Upper lobe of left lung (tissue), 6 donors: ENCODE results near the gene KCNN1. TPM values are rescaled to one million over a fixed set of nuclear protein-coding genes. Genes with fewer than 3 reads are reported as not detected.

ENCODE experiments used
- ATAC-seq, 2 donors: fragments of 200-7000 bp; cut with Tn5 transposase; one replicate each; pipeline ENCODE4 v1.9.1; 2022; ENCODE audit warnings: mild to moderate bottlenecking in 2 of 2, moderate library complexity in 2 of 2; ENCODE audit not compliant: low FRiP score in 2 of 2
- DNase-seq, 2 donors: peaks; one replicate each; pipeline ENCODE4 v3.0.0-alpha.2; 2019 to 2020
- H3K27ac ChIP-seq, 4 donors: fragments of 200-600 bp; sonication (generic); one replicate each; pipeline ENCODE4 v1.5.1; 2016 to 2019
- H3K27me3 ChIP-seq, 4 donors: fragments of 200-600 bp; sonication (generic); one replicate each; pipeline ENCODE4 v1.5.1; 2017 to 2019
- H3K36me3 ChIP-seq, 4 donors: fragments of 200-600 bp; sonication (generic); one replicate each; pipeline ENCODE4 v1.5.1; 2016 to 2019
- H3K4me1 ChIP-seq, 4 donors: fragments of 200-600 bp; sonication (generic); one replicate each; pipeline ENCODE4 v1.5.1; 2018 to 2019
- H3K4me3 ChIP-seq, 4 donors: fragments of 200-600 bp; sonication (generic); one replicate each; pipeline ENCODE4 v1.5.1; 2017 to 2019; ENCODE audit warnings: mild to moderate bottlenecking in 2 of 4, moderate library complexity in 1 of 4
- H3K9me3 ChIP-seq, 4 donors: fragments of 200-600 bp; sonication (generic); one replicate each; pipeline ENCODE4 v1.5.1; 2018 to 2019
- EP300 ChIP-seq, 4 donors: sonication (generic); formaldehyde crosslinking; IDR thresholded peaks; one replicate each; pipeline ENCODE4 v1.5.1; 2017; ENCODE audit warnings: antibody characterized with exemption in 4 of 4, control low read depth in 2 of 4
- POLR2A ChIP-seq, 4 donors: fragments of 450-650 bp; IDR thresholded peaks; one replicate each; pipeline ENCODE4 v1.5.1; 2016 to 2017; ENCODE audit warnings: antibody characterized with exemption in 4 of 4, mild to moderate bottlenecking in 2 of 4
- POLR2AphosphoS5 ChIP-seq, 2 donors: sonication (generic); formaldehyde crosslinking; IDR thresholded peaks; one replicate each; pipeline ENCODE4 v1.5.1; 2017; ENCODE audit warnings: antibody characterized with exemption in 2 of 2
- WGBS, 2 donors: methylation state at CpG; one replicate each; pipeline ENCODE4 v1.1.5; 2017 to 2018; 5-methylcytosine and 5-hydroxymethylcytosine counted together
- total RNA-seq, 6 donors: library from RNA; depleted of rRNA in 4 of 6; stranded (reverse); fragments of >200 nt in 4 of 6; gene quantifications; one replicate each; pipeline versions ENCODE4 v1.1.0 to v1.2.1, GENCODE V29; 2016 to 2021
- TF ChIP-seq, protein P1 (sequence below), 6 experiments: fragments of 450-650 bp in 4 of 6; fragments of 200-600 bp in 2 of 6; sonication (generic) in 2 of 6; IDR thresholded peaks; one replicate each; pipeline ENCODE4 v1.5.1; 2016 to 2019; ENCODE audit warnings: antibody characterized with exemption in 6 of 6
- donor health status: DM: no; HTN: no; CAD: no; lungs with moderate emphysema.
- donor health status: DM: no; HTN: yes; CAD: no; lungs with severe emphysema.

KCNN1 gene
- total RNA-seq, 6 donors from 2014 or later: 0.34 to 0.37 TPM; not detected in 4

DNA sequence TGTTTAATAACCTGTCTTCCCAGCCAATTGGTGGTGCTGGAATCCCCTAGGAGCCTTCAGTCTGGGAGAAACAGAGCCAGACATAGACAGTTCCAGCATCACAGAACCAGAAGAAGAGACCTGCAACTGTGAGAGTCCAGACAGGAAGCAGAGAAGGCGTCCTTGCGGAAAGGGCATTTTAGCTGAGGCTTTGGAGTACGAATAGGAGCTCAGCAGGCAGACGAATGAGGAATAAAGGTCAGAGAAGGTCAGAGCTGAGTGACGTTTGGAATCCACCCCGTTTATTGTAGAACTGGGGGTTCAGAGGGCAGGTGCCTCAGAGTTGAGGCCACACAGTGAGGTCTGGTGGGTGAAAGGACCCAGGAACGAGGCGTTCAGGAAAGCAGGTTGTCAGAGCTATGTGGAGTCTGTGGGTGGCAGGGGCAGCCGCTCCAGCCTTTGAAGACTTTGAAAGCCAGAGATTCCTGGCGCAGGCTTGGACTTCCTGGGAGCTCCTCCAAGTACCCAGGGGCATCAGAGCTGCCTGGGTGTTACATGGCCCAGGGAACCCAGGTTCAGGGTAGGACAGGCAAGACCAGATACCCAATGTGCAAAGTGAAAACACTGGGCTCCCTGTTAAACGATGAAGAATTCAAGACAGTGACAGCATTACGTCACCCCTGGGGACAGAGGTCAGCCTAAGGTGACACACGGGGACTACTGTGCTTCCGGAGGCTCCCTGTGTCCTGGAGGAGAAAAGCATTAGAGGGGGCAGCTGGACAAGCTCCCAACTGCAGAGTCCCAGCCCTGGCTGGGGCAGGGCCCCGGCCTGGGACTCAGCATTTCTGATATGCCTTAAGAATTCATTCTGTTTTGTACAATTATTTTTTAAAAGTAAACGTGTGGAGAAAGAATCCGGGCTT is 46.6 kb downstream of the KCNN1 start:
- H3K4me3 ChIP-seq: peak overlapping the region in 3 of 4 donors; percentile 10 to 66 (median 58)
- H3K27ac ChIP-seq: peak overlapping the region; percentile 57 to 96 (median 92)
- no peak for ATAC-seq
- DNase-seq: no peak
- TF ChIP-seq POLR2AphosphoS5 (IDR thresholded peaks at IDR 0.05) (peak in 1 of 2 donors; percentile 15), EP300 (IDR thresholded peaks at IDR 0.05) (no peak), POLR2A (IDR thresholded peaks at IDR 0.05) (peak in 1 of 4 donors; percentile 8)
- TF ChIP-seq, protein P1, sequence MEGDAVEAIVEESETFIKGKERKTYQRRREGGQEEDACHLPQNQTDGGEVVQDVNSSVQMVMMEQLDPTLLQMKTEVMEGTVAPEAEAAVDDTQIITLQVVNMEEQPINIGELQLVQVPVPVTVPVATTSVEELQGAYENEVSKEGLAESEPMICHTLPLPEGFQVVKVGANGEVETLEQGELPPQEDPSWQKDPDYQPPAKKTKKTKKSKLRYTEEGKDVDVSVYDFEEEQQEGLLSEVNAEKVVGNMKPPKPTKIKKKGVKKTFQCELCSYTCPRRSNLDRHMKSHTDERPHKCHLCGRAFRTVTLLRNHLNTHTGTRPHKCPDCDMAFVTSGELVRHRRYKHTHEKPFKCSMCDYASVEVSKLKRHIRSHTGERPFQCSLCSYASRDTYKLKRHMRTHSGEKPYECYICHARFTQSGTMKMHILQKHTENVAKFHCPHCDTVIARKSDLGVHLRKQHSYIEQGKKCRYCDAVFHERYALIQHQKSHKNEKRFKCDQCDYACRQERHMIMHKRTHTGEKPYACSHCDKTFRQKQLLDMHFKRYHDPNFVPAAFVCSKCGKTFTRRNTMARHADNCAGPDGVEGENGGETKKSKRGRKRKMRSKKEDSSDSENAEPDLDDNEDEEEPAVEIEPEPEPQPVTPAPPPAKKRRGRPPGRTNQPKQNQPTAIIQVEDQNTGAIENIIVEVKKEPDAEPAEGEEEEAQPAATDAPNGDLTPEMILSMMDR (IDR thresholded peaks at IDR 0.05): no peak
- H3K4me1 ChIP-seq: peaks cover 53 to 77% (median 57%) of the 10 kb centered on the region in 4 donors
- H3K27me3 ChIP-seq: no peaks in the 10 kb centered on the region
- 76% methylated on average over 16 to 17 of the region's 17 CpGs for WGBS, 2 donors
- H3K36me3 ChIP-seq: peaks cover 33 to 73% (median 59%) of the 10 kb centered on the region in 4 donors
- H3K9me3 ChIP-seq: no peaks in the 10 kb centered on the region

DNA sequence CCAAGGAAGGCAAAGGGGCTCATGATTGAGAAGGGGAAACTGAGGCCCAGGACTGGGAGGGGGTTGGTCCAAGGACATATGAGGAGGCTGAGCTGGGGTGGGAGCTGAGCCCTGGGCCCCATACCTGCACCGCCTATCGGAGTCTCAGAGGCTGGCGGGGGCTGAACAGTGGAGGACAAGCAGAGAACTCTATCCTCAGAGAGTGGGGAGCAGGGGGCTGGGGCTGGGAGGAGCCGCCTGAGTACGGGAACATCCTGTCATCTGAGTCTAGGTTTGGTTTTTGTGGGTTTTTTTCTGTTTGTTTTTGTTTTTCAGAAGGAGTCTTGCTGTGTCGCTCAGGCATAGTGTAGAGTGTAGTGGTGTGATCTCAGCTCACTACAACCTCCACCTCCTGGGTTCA is 47.3 kb downstream of the KCNN1 start:
- H3K36me3 ChIP-seq: peaks cover 33 to 66% (median 54%) of the 10 kb centered on the region in 4 donors
- peaks cover 56 to 79% (median 62%) of the 10 kb centered on the region in 4 donors for H3K4me1 ChIP-seq
- WGBS, 2 donors: 82 to 89% methylated on average over 6 of the region's 6 CpGs
- H3K4me3 ChIP-seq: peak overlapping the region in 2 of 4 donors; percentile 58 to 66
- no peaks in the 10 kb centered on the region for H3K9me3 ChIP-seq
- DNase-seq (no peak), ATAC-seq (no peak)
- TF ChIP-seq, protein P1 (IDR thresholded peaks at IDR 0.05): no peak
- peak in 1 of 4 donors; percentile 4 for TF ChIP-seq POLR2A (IDR thresholded peaks at IDR 0.05)
- H3K27ac ChIP-seq: peak overlapping the region; percentile 57 to 96 (median 92)
- H3K27me3 ChIP-seq: no peaks in the 10 kb centered on the region

- ATAC-seq (no peak), DNase-seq (no peak)
- peaks cover 17 to 44% (median 32%) of the 10 kb centered on the region in 4 donors for H3K36me3 ChIP-seq
- peaks cover 76 to 87% (median 80%) of the 10 kb centered on the region in 4 donors for H3K4me1 ChIP-seq
- WGBS, 2 donors: 76 to 82% methylated on average over 14 of the region's 14 CpGs
- TF ChIP-seq EP300 (IDR thresholded peaks at IDR 0.05): no peak
- TF ChIP-seq POLR2AphosphoS5 (IDR thresholded peaks at IDR 0.05): no peak
- TF ChIP-seq, protein P1 (IDR thresholded peaks at IDR 0.05): no peak
- no peak for TF ChIP-seq POLR2A (IDR thresholded peaks at IDR 0.05)
- H3K9me3 ChIP-seq: no peaks in the 10 kb centered on the region
- no peak overlapping the region for H3K4me3 ChIP-seq
- H3K27me3 ChIP-seq: no peaks in the 10 kb centered on the region
- H3K27ac ChIP-seq: peak overlapping the region; percentile 84 to 96 (median 92)
Observed at GRCh38 chr19:18016209-18016910, 49.5 kb downstream of the KCNN1 start.

- 52 to 68% methylated on average over 14 to 15 of the region's 15 CpGs for WGBS, 2 donors
- peak in 1 of 2 donors; percentile 40 for ATAC-seq
- DNase-seq: peak in 1 of 2 donors; percentile 57
- peak overlapping the region; percentile 84 to 96 (median 92) for H3K27ac ChIP-seq
- H3K4me1 ChIP-seq: peaks cover 86 to 95% (median 89%) of the 10 kb centered on the region in 4 donors
- H3K27me3 ChIP-seq: no peaks in the 10 kb centered on the region
- TF ChIP-seq POLR2A (IDR thresholded peaks at IDR 0.05): peak in 2 of 4 donors; percentile 12 to 50
- peak in 1 of 2 donors; percentile 80 for TF ChIP-seq POLR2AphosphoS5 (IDR thresholded peaks at IDR 0.05)
- TF ChIP-seq, protein P1 (IDR thresholded peaks at IDR 0.05): no peak
- TF ChIP-seq EP300 (IDR thresholded peaks at IDR 0.05): peak; percentile 31 to 97 (median 92)
- no peak overlapping the region for H3K4me3 ChIP-seq
- peaks cover 14 to 33% (median 22%) of the 10 kb centered on the region in 4 donors for H3K36me3 ChIP-seq
- no peaks in the 10 kb centered on the region for H3K9me3 ChIP-seq
Observed at GRCh38 chr19:18017275-18018083, 50.6 kb downstream of the KCNN1 start.
